GM12891 (cell line): Measurements from ENCODE around the gene MAX.

ENCODE experiments used
- DNase-seq: peaks from one replicate; pipeline ENCODE4 v3.0.0; 2011; ENCODE audit warnings: low spot score; ENCODE audit not compliant: insufficient read length
- FAIRE-seq: peaks from 2 replicates; lab custom pipeline; 2011; peaks lifted over from hg19 to GRCh38; lab: Jason Lieb, UNC
- PAX5 ChIP-seq: IDR thresholded peaks from 2 replicates; pipeline ENCODE4 v1.6.1; 2011; ENCODE audit warnings: low read length, moderate library complexity, mild to moderate bottlenecking; ENCODE audit not compliant: insufficient read depth, severe bottlenecking
- POLR2A ChIP-seq: IDR thresholded peaks from 2 replicates; pipeline ENCODE4 v1.6.1; 2011; ENCODE audit warnings: low read depth, low read length, control low read depth
- POLR2AphosphoS5 ChIP-seq: IDR thresholded peaks from 2 replicates; pipeline ENCODE4 v1.6.1; 2011; ENCODE audit warnings: low read depth, low read length, control low read depth
- POU2F2 ChIP-seq: IDR thresholded peaks from 2 replicates; pipeline ENCODE4 v1.6.1; 2011; ENCODE audit warnings: low read depth, mild to moderate bottlenecking, control low read depth, low read length, moderate library complexity
- SPI1 ChIP-seq: IDR thresholded peaks from 2 replicates; pipeline ENCODE4 v1.6.1; 2011; ENCODE audit warnings: low read depth, low read length, control low read depth
- TAF1 ChIP-seq: IDR thresholded peaks from 2 replicates; pipeline ENCODE4 v1.6.1; 2011; ENCODE audit warnings: low read depth, low read length, control low read depth

Gene MAX

GRCh38 chr14:65062096-65063075, 39.9 kb downstream of the MAX start:
- TF ChIP-seq SPI1 (no peak), TAF1 (no peak), POLR2A (no peak), POLR2AphosphoS5 (no peak), POU2F2 (no peak), PAX5 (no peak)
- no peak for DNase-seq

GRCh38 chr14:65057695-65058094, 44.6 kb downstream of the MAX start:
- TF ChIP-seq POU2F2 (no peak), SPI1 (no peak), POLR2A (no peak), TAF1 (no peak), PAX5 (no peak), POLR2AphosphoS5 (no peak)
- FAIRE-seq (no peak), DNase-seq (no peak)

More at GRCh38 chr14:65062096-65063075, 39.9 kb downstream of the MAX start:
- no peak for FAIRE-seq

DNA sequence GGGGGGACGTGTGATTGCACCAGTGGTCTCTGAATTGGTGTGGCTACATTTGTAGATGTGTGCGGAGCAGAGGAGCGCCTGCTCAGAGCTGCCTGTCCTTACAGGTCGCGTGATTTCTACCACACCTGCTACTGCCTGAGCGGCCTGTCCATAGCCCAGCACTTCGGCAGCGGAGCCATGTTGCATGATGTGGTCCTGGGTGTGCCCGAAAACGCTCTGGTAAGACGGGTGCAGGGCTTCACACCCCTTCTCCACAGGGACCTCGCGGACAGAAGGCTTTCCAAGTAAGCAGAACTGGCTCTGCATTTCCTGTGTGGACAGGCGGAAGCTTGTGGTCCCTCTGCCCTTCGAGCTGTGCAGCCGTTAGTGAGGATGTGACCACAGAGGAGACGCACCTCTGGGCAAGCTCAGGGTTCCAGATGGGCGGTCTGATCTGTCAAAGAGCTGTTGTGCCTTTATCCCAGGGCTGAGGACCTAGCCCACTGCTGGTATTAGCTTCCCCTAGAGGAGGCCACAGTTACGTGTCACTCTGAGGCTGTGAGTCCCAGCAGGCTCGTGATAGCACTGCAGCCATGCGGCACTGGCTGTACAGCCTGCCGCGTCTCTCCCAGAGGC, 47.7 kb downstream of the MAX start:
- DNase-seq (no peak), FAIRE-seq (no peak)
- no peak for TF ChIP-seq POU2F2
- TF ChIP-seq POLR2AphosphoS5 = no peak
- TF ChIP-seq PAX5 = no peak
- no peak for TF ChIP-seq TAF1
- TF ChIP-seq SPI1 = no peak
- no peak for TF ChIP-seq POLR2A

DNA sequence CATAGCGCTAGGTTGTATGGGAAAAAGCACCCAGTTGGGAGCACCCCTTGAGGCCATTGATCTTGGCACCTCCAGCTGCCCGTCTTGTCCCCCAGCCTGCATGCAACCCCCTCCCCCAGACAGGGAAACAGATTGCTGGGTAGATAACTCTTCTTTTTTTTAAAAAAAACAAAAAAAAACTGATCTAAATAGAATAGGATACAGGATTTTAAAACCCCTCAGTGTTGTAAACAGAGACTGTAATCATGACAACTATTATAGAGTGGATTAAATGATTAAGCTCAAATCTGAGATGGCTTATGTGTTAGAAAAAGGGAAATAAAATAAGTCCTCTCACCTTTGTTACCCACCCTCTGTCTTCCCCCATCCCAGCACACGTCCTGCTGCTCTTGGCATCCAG, 48.9 kb downstream of the MAX start:
- DNase-seq (no peak), FAIRE-seq (no peak)
- no peak for TF ChIP-seq PAX5
- TF ChIP-seq POLR2A = no peak
- no peak for TF ChIP-seq POLR2AphosphoS5
- no peak for TF ChIP-seq POU2F2
- TF ChIP-seq TAF1 = no peak
- no peak for TF ChIP-seq SPI1

DNA sequence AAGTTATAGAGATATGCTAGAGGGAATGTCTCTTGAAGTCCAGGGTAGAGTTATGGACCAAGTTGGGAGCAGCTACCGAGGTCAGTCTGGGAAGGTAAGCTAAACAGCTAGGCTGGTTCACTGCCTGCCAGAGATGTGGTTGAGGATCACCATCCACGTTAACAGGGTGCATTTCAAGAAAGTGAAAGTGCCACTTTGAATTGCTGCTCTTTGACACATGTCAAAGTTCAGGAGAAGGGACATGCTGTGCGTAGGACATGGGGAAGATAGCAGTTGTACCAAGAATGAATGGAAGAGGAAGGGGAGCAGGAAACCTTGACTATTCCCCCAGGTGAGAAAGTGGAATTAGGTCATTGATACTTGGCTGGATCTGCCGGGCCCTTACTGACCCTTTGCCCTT, 49.5 kb downstream of the MAX start:
- FAIRE-seq (no peak), DNase-seq (no peak)
- TF ChIP-seq SPI1 (no peak), POU2F2 (no peak), POLR2A (no peak), POLR2AphosphoS5 (no peak), PAX5 (no peak), TAF1 (no peak)

DNA sequence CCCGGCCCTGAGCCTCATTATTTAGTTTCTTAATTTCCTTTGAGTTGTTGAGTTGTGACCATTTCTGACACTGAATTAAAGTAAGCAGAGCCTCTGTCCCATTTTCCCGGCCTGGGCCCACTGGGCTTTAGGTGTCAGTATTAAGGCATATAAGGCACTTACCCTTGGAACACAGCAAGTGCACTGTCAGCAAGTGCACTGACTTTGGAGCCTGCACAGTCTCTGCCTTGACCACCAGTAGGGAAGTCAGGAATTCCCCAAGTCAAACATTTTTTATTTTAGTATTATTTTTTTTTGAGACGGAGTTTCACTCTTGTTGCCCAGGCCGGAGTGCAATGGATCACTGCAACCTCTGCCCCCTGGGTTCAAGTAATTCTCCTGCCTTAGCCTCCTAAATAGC, 56.6 kb downstream of the MAX start:
- FAIRE-seq (no peak), DNase-seq (no peak)
- TF ChIP-seq SPI1 (no peak), POLR2AphosphoS5 (no peak), POLR2A (no peak), PAX5 (no peak), TAF1 (no peak), POU2F2 (no peak)

GRCh38 chr14:65045006-65045405, 57.3 kb downstream of the MAX start:
- TF ChIP-seq POLR2A = no peak
- no peak for TF ChIP-seq SPI1
- no peak for TF ChIP-seq TAF1
- no peak for TF ChIP-seq PAX5
- no peak for TF ChIP-seq POLR2AphosphoS5
- no peak for TF ChIP-seq POU2F2
- FAIRE-seq = no peak
- DNase-seq = no peak

DNA sequence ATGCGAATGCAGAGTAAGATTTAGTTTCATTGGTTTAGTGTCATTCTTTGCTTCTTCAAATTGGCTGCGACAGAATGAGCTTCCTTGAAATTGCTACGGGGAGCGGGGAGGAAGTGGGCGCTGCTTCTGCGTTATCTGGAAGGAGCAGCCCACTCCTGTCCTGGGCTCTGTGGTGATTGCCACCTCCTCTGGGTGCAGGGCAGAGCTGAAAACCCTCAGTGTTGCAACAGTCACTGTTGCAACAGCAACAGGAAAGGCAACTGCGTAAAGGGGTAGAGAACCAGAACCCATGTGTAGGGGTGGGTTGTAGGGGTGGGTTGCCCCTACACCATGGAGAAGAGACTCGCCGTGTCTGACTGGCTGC, 57.7 kb downstream of the MAX start:
- DNase-seq = no peak
- TF ChIP-seq POLR2AphosphoS5 (no peak), PAX5 (no peak), POU2F2 (no peak), TAF1 (no peak), POLR2A (no peak), SPI1 (no peak)
- no peak for FAIRE-seq

- FAIRE-seq (no peak), DNase-seq (no peak)
- no peak for TF ChIP-seq PAX5
- no peak for TF ChIP-seq SPI1
- TF ChIP-seq POU2F2 = no peak
- no peak for TF ChIP-seq POLR2AphosphoS5
- no peak for TF ChIP-seq TAF1
- TF ChIP-seq POLR2A = no peak
These were observed 58.3 kb downstream of the MAX start for GRCh38 chr14:65043893-65044595.
